Hematopoietic multipotent progenitor cell treated with erythropoietin and hydrocortisone succinate and interleukin-3 and kit ligand, for 17 days (in vitro differentiated cells): ENCODE data around the gene FBLN1.
A peak's percentile ranks its signal among the peaks of the same experiment; 100 is the strongest.
"Not testable (repeated sequence)": the region's sequence is repeated elsewhere in the genome, so short reads cannot be mapped to it uniquely, and the experiment has no call there.

Experiments
- DNase-seq: peaks from one replicate; pipeline ENCODE4 v3.0.0-alpha.2; 2015; ENCODE audit warnings: low spot score

Gene FBLN1

DNA sequence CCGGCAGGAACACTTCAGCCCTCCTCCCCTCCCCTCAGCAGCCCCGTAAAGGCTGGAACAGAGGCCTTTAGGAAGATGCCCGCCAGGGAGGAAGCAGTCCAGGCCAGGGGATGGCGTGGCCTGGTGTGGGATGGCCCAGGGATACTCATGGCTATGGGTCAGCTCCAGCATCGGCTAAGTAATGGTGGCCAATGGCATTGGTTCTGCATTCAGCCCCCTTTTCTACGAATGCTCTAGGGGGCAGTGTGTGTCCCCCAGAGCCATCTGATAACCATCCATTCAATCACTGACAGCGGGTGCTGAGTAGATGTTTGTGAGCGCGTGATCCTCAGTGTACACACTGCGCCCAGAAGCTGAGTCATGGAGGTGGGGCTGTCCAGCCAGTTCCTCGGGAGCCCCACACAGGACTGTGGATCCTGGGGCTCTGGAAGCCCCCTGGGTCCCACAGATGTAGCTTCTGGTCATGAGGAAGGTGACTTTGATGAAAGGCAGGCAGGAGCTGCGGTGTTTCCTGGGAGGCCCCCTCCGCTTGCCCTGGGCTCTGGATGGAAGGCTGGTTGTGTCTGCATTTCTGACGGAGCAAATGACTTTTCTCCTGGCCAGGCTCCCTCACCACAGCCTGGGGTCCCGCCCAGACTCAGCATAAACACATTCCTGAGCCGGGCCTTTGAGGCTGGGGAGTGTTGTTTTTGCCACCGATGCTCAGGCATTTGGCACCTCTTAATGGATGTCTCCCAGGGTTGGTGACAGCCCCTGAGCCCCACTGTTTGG lies 46.5 kb downstream of the FBLN1 start:
- DNase-seq: no peak

DNA sequence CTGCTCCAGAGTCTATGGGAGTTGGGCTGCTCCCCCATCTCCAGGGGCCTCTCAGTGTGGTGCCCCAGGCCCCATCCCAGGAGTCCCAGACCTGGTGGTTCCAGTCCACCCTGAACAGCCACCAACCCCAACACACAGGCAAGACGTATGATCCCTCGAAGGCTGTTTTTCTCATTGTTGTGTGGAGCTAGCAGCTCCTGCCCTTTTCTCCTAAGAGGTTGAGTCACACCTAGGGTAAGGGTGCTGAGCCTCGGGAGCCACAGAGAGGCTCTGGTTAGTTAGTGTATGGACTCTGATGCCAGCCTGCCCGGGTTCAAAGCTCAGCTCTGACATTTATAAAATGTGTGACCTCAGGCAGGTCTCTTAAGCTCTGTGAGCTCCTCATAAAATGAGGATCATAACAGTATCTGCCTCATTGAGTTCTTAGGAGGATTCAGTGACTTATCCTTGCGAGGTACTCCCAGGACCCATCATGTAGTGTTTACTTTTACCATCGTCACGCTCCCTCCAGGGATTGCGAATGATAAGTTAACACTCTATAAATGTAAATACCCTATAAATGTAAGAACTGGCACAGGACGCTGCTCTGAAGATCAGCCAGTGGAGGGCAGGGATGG lies 47.2 kb downstream of the FBLN1 start:
- no peak for DNase-seq

GRCh38 chr22:45550416-45550815 lies 47.7 kb downstream of the FBLN1 start:
- DNase-seq: no peak

- DNase-seq: no peak
Observed at GRCh38 chr22:45550891-45551290, 48.2 kb downstream of the FBLN1 start.

- DNase-seq: no peak
Observed at GRCh38 chr22:45551310-45552016, 48.8 kb downstream of the FBLN1 start.

GRCh38 chr22:45552017-45552411 lies 49.3 kb downstream of the FBLN1 start:
- no peak for DNase-seq

DNA sequence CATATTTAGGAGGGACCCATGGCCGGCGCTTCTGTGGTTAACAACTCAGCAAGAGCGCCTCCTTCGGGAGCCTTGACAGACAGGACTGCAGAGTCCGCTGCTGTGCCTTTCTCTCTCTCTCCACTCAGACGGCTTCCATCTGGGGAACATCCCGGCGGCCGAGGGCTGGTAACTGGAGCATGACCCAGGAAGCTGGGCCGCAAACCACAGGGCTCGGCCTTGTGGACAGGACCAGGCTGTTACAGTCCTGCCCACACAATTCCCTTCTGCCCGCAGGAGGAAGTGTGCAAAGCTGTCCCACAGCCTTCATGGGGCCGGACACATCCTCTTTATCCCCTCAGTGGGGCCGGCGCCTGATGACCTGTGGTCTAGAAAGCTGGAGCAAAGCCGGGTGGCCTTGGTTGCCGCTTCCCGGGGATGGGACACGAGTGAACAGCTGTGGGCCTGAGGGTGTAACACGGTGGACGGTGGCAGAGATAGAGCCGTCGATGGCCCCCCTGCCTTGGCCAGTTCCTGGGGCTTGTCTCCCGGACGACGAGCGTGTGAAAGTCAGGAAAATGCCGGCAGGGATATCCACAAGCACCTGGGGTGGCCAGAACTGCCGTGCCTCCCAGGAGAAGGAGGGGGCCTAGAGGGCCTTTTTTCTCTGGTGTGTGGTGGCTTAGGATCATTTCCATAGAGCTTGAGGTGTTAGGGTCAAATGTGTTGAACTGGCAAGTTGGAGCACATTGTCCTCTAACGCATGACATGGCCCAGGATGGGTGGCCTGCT lies 50.1 kb downstream of the FBLN1 start:
- DNase-seq: no peak

GRCh38 chr22:45553351-45554039 lies 50.8 kb downstream of the FBLN1 start:
- DNase-seq: peak; percentile 31

- DNase-seq: no peak
Observed at GRCh38 chr22:45554040-45554406, 51.3 kb downstream of the FBLN1 start.

DNA sequence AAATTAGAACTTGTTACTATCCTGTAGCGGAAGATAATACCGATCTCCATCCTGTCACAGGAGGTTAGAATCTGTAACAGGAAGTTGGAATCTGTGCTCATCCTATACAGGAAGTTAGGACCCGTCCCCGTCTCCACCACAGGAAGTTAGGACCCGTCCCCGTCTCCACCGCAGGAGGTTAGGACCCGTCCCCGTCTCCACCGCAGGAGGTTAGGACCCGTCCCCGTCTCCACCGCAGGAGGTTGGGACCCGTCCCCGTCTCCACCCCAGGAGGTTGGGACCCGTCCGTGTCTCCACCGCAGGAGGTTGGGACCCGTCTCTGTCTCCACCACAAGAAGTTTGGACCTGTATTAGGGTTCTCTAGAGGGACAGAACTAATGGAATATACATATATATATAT lies 52.2 kb downstream of the FBLN1 start:
- DNase-seq: no peak

GRCh38 chr22:45557926-45558325 lies 55.2 kb downstream of the FBLN1 start:
- not testable (repeated sequence) for DNase-seq

- DNase-seq: not testable (repeated sequence)
Observed at GRCh38 chr22:45560092-45560491, 57.4 kb downstream of the FBLN1 start.

DNA sequence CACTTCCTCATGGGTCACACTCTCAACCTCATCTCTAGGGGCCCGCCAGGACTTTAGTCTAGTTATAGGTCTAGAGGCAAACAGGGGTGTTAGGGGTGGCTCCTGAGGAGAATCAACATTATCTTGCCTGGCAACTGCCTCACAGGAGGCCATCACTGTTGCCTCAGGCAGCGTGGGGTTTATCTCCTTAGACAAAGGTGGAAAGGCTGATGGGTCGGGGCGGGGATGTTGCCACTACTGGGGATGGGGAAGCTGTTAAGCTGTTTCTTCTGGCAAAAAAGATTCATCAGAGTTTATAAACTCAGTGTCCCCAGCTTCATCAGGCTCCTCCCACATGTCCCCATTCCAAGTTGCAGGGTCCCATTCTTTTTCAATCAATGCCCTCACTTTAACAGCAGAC lies 58.1 kb downstream of the FBLN1 start:
- not testable (repeated sequence) for DNase-seq

DNA sequence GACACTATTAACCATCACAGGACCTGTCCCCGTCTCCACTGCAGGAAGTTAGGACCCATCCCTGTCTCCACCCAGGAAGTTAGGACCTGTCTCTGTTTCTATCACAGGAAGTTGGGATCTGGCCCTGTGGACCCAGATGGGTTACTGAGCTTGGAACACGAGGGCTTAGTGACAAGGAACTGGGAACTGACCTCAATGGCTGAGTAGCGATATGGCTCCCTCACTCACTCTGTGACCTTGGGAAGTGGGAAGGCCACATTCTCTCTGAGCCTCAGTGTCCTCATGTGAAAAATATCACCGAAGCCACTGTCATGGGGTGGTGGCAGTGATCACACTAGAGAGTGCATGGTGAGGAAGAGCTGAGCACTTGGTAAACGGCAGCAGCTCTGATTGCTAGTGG lies 59.4 kb downstream of the FBLN1 start:
- DNase-seq: no peak

DNA sequence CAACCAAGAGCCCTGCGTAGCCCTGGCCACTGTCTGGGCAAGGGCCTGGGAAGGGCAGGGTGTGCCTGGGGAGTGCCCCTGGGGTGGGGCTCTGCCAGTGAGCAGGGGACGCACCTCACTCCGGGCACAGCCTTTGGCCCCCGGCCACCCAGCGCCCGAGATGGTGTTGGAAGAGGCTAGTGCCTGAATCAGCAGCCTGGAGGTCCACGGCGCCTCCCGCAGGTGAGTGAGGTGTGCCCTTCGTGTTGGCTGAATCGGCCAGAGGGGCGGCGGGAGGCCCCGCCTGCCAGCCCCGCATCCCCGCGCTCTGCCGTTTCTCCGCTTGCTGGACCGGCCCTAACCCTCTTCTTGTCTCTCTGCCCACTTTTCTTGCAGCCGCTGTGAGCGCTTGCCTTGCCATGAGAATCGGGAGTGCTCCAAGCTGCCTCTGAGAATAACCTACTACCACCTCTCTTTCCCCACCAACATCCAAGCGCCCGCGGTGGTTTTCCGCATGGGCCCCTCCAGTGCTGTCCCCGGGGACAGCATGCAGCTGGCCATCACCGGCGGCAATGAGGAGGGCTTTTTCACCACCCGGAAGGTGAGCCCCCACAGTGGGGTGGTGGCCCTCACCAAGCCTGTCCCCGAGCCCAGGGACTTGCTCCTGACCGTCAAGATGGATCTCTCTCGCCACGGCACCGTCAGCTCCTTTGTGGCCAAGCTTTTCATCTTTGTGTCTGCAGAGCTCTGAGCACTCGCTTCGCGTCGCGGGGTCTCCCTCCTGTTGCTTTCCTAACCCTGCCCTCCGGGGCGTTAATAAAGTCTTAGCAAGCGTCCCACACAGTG lies 60.1 kb downstream of the FBLN1 start:
- no peak for DNase-seq

DNA sequence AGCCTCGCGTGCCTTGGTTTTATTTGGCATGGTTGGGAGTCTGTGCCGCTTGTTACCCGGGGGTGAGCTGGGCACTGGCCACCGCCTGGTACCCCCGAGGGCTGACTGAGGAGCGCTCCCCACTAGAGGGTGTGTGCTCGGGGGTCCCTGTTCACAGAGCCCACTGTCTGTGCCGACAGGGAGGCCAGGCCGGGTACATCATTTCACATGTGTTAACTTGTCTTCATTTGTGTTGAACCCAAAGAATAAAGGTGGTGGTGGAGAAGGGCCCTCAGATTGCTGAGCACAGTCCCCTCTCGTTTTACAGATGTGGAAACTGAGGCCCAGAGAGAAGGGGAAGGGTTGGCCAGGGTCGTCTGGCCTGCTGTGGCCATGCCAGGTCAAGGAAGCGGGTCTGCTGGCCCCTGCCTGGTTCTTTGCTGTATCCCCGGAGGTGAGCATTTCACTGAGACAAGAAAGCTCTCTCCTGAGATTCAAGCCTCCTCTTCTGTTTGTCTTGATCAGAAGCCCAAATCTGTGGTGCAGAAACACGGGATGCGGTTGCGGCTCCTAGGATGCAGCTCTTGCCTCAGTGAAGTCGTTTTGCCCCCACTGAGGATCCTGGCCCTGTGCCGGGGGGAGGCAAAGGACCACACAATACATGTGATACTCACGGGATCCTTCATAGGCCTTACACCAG lies 60.8 kb downstream of the FBLN1 start:
- DNase-seq: no peak

DNA sequence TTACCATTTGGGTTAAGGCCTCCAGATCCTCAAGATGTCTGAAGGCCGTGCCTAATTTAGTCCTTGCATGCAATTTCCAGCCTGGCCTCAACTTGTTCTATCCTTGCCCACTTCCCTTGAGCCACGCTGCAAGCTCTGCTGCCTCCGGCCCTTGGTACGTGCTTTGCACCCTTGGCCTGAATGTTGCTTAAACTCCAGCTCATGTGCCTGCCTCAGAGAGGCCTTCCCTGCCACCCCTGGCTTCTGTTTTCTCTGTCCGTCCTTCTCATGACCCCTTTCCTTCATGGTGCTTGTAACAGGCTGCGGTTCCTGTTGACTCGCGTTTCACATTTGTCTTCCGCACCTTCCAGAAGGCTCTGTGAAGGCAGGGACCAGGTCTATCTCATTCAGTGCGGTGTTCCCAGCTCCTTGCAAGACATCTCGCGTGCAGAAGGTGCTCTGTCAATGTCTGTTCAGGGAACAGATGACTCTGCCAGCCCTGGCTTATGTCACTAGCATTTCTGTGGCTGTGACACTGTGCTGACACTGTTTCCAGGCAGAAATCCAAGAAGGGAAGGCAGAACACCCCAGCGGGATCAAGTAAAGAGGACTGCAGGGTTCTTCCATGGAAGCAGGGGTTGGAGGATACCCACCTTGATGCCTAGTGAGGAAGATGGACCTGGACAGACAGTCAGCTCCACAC lies 61.8 kb downstream of the FBLN1 start:
- DNase-seq: no peak

DNA sequence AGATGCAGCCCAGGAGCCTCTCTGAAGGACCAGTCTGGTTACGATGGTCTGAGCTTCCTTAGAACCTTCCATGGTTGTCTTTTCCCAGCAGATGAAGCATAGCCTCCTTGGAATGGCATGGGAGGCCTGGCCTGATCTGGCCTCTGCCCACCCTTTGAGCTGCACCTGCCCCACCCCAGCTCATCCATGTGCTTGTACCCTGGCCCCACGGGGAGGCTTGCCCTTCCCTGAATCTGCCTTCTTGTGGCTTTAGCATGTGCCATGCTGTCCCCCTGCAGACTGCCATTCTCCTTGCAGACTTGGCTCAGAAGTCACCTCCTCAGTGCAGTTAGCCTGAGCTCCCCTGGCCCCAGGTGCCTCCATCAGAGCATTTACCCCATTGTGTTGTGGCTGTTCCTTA lies 62.5 kb downstream of the FBLN1 start:
- no peak for DNase-seq

GRCh38 chr22:45565973-45566372 lies 63.3 kb downstream of the FBLN1 start:
- no peak for DNase-seq

- no peak for DNase-seq
Observed at GRCh38 chr22:45568213-45568612, 65.5 kb downstream of the FBLN1 start.
